GM23338 (cell line): Measurements from ENCODE around the gene USP1. TPM values are rescaled to one million over a fixed set of nuclear protein-coding genes. Genes with fewer than 3 reads are reported as not detected.

ENCODE experiments used
- ATAC-seq: fragments of 200-7000 bp; cut with Tn5 transposase; 3 replicates; pipeline ENCODE4 v1.9.1; 2020
- DNase-seq: peaks from one replicate; pipeline ENCODE4 v3.0.0-alpha.2; 2015; ENCODE audit warnings: low spot score
- H2AFZ ChIP-seq: fragments of 200-600 bp; sonication (generic); 2 replicates; pipeline ENCODE4 v1.8.0; 2016; ENCODE audit warnings: antibody characterized with exemption, mild to moderate bottlenecking, moderate library complexity
- H3F3A ChIP-seq: fragments of 200-600 bp; sonication (generic); replicated peaks from 2 replicates; pipeline ENCODE4 v1.8.0; 2017; ENCODE audit warnings: antibody characterized with exemption, mixed run types, low read depth
- H3K27ac ChIP-seq: fragments of 200-600 bp; sonication (generic); 2 replicates; pipeline ENCODE4 v1.6.1; 2016; ENCODE audit warnings: low read depth
- H3K27me3 ChIP-seq: fragments of 200-600 bp; sonication (generic); 2 replicates; pipeline ENCODE4 v1.8.0; 2016; ENCODE audit warnings: mild to moderate bottlenecking, mixed run types, moderate library complexity; ENCODE audit not compliant: insufficient read depth
- H3K36me3 ChIP-seq: fragments of 200-600 bp; sonication (generic); 2 replicates; pipeline ENCODE4 v1.8.0; 2016; ENCODE audit warnings: mild to moderate bottlenecking; ENCODE audit not compliant: insufficient read depth
- H3K4me1 ChIP-seq: fragments of 200-600 bp; sonication (generic); 2 replicates; pipeline ENCODE4 v1.8.0; 2016; ENCODE audit warnings: mild to moderate bottlenecking, moderate library complexity; ENCODE audit not compliant: insufficient read depth
- H3K4me2 ChIP-seq: fragments of 200-600 bp; sonication (generic); 2 replicates; pipeline ENCODE4 v1.7.1; 2017; ENCODE audit warnings: mixed run types
- H3K4me3 ChIP-seq: fragments of 200-600 bp; sonication (generic); 2 replicates; pipeline ENCODE4 v1.6.1; 2016; ENCODE audit warnings: mixed run types
- H3K79me2 ChIP-seq: fragments of 200-600 bp; sonication (generic); replicated peaks from 2 replicates; pipeline ENCODE4 v1.8.0; 2017; ENCODE audit warnings: mild to moderate bottlenecking; ENCODE audit not compliant: insufficient read depth
- H3K9me2 ChIP-seq: fragments of 200-600 bp; sonication (generic); 2 replicates; pipeline ENCODE4 v1.8.0; 2017; ENCODE audit not compliant: insufficient read depth
- H4K20me1 ChIP-seq: fragments of 200-600 bp; sonication (generic); replicated peaks from 2 replicates; pipeline ENCODE4 v1.8.0; 2017; ENCODE audit warnings: mild to moderate bottlenecking; ENCODE audit not compliant: insufficient read depth
- H3K27ac Mint-ChIP-seq: 2 replicates; pipeline ENCODE4 v1.8.0; 2020; ENCODE audit warnings: inconsistent platforms, mild to moderate bottlenecking, moderate library complexity, mixed read lengths
- H3K27me3 Mint-ChIP-seq: 3 replicates; pipeline ENCODE4 v1.8.0; 2022; ENCODE audit warnings: low read depth, mild to moderate bottlenecking, moderate library complexity, mixed read lengths, inconsistent platforms; ENCODE audit not compliant: insufficient read depth, poor library complexity
- H3K36me3 Mint-ChIP-seq: 3 replicates; pipeline ENCODE4 v1.8.0; 2021; ENCODE audit warnings: low read depth, mild to moderate bottlenecking, inconsistent platforms, moderate library complexity, mixed read lengths
- H3K4me1 Mint-ChIP-seq: 3 replicates; pipeline ENCODE4 v1.8.0; 2020; ENCODE audit warnings: mild to moderate bottlenecking, inconsistent platforms, mixed read lengths
- H3K4me3 Mint-ChIP-seq: 3 replicates; pipeline ENCODE4 v1.8.0; 2021; ENCODE audit warnings: moderate library complexity, mild to moderate bottlenecking, inconsistent platforms, mixed read lengths
- H3K9me3 Mint-ChIP-seq: 3 replicates; pipeline ENCODE4 v1.8.0; 2020; ENCODE audit warnings: moderate library complexity, mild to moderate bottlenecking, inconsistent platforms, mixed read lengths
- CREB1 ChIP-seq: fragments of 250-450 bp; sonication (Bioruptor Pico); IDR thresholded peaks from 2 replicates; pipeline ENCODE4 v1.5.0; 2020; ENCODE audit warnings: low read depth, mild to moderate bottlenecking, moderate library complexity
- CTCF ChIP-seq, 2 experiments: fragments of 200-600 bp in 1 of 2; sonication (generic) in 1 of 2; conservative IDR thresholded peaks; 2 replicates each; pipeline versions ENCODE4 v1.5.1 to v1.6.1; 2016 to 2017; ENCODE audit warnings: antibody characterized with exemption in 2 of 2, low read depth in 2 of 2, mild to moderate bottlenecking in 2 of 2, moderate library complexity in 1 of 2
- ETS1 ChIP-seq: IDR thresholded peaks from 2 replicates; pipeline ENCODE4 v1.6.1; 2016; ENCODE audit warnings: antibody characterized with exemption
- EZH2phosphoT487 ChIP-seq: fragments of 200-600 bp; sonication (generic); IDR thresholded peaks from one replicate; pipeline ENCODE4 v1.8.1; 2018; ENCODE audit warnings: antibody characterized with exemption; ENCODE audit not compliant: unreplicated experiment
- JUNB ChIP-seq: IDR thresholded peaks from one replicate; pipeline ENCODE4 v1.6.1; 2016; ENCODE audit warnings: antibody characterized with exemption; ENCODE audit not compliant: unreplicated experiment
- REST ChIP-seq: IDR thresholded peaks from one replicate; pipeline ENCODE4 v1.6.1; 2018; ENCODE audit warnings: antibody characterized with exemption; ENCODE audit not compliant: unreplicated experiment
- STAT1 ChIP-seq: IDR thresholded peaks from one replicate; pipeline ENCODE4 v1.6.1; 2016; ENCODE audit warnings: antibody characterized with exemption; ENCODE audit not compliant: unreplicated experiment
- ZNF331 ChIP-seq: fragments of 250-450 bp; sonication (Bioruptor Pico); IDR thresholded peaks from 2 replicates; pipeline ENCODE4 v1.5.0; 2020; ENCODE audit warnings: low read depth, mild to moderate bottlenecking, moderate library complexity
- polyA plus RNA-seq: library from polyadenylated mRNA; unstranded; fragments of >200 nt; fragmentation: Nextera tagmentation; extraction: Ambion mirVana; gene quantifications from 2 replicates; pipeline ENCODE4 v1.2.1, GENCODE V29; 2016
- total RNA-seq: library from RNA; depleted of rRNA; stranded (reverse); fragments of >200 nt; shearing (Covaris generic); gene quantifications from 2 replicates; pipeline ENCODE4 v1.2.3, GENCODE V29; 2014
- TF ChIP-seq, protein P1 (sequence below): fragments of 250-450 bp; sonication (Bioruptor Pico); IDR thresholded peaks from 2 replicates; pipeline ENCODE4 v1.5.0; 2020; ENCODE audit warnings: mild to moderate bottlenecking, moderate library complexity

USP1 gene
- total and polyA plus RNA-seq, 2 experiments from 2014 or later: 45.6 to 74.6 TPM

- Histone ChIP-seq H3K4me3 (no peak overlapping the region), H3K79me2 (no peaks in the 10 kb centered on the region), H3K36me3 (no peaks in the 10 kb centered on the region), H3K27ac (no peak overlapping the region), H4K20me1 (no peaks in the 10 kb centered on the region), H3K9me2 (peaks cover 6% of the 10 kb centered on the region; the same call in 1 of the 2 replicates), H3K27me3 (no peaks in the 10 kb centered on the region), H3K4me1 (no peaks in the 10 kb centered on the region), H3F3A (no peaks in the 10 kb centered on the region), H3K4me2 (no peak overlapping the region), H2AFZ (no peak overlapping the region)
- ATAC-seq (peak; percentile 99), DNase-seq (peak; percentile 93)
- Mint-ChIP-seq H3K36me3 (no peaks in the 10 kb centered on the region), H3K9me3 (no peaks in the 10 kb centered on the region), H3K4me3 (no peak overlapping the region), H3K27ac (no peak overlapping the region), H3K27me3 (peaks cover 4% of the 10 kb centered on the region), H3K4me1 (peaks cover under 1% of the 10 kb centered on the region; the same call in 2 of the 3 replicates)
- TF ChIP-seq ZNF331 (CRISPR knock-in tag) (no peak), CTCF (conservative IDR thresholded peaks at IDR 0.05; ENCODE audit: low read depth in 2 of 2) (peak; percentile 89 to 92), EZH2phosphoT487 (no peak)
Measured at GRCh38 chr1:62391369-62391971, 45.4 kb upstream of the USP1 start.

DNA sequence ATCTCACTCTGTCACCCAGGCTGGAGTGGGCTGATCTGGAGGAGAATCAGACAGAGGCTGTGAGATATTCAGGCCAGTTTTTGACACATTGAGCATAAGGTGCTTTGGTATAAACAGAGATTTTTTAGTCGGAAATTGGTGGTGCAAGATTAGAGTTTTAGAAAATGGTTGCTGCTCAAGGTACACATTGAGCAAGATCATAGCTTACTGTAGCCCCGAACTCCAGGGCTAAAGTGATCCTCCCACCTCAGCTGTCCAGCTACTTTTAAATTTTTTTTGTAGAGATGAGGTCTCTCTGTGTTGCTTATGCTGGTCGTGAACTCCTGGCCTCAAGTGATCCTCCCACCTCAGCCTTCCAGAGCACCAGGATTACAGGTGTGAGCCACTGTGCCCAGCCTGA, 43.9 kb upstream of the USP1 start:
- H2AFZ ChIP-seq: no peak overlapping the region
- no peak overlapping the region for H3K4me2 ChIP-seq
- DNase-seq (no peak), ATAC-seq (no peak)
- Mint-ChIP-seq H3K4me1 (peaks cover 9% of the 10 kb centered on the region), H3K27ac (no peak overlapping the region), H3K9me3 (no peaks in the 10 kb centered on the region), H3K4me3 (no peak overlapping the region), H3K27me3 (peaks cover 4% of the 10 kb centered on the region), H3K36me3 (no peaks in the 10 kb centered on the region)
- no peaks in the 10 kb centered on the region for H3F3A ChIP-seq
- 0 out of 2 replicates have a peak, but pooled peaks cover 4% of the 10 kb centered on the region for H3K9me2 ChIP-seq
- H3K27ac ChIP-seq: no peak overlapping the region
- no peaks in the 10 kb centered on the region for H3K36me3 ChIP-seq
- no peaks in the 10 kb centered on the region for H3K27me3 ChIP-seq
- no peak overlapping the region for H3K4me3 ChIP-seq
- no peaks in the 10 kb centered on the region for H3K79me2 ChIP-seq
- no peaks in the 10 kb centered on the region for H3K4me1 ChIP-seq
- H4K20me1 ChIP-seq: no peaks in the 10 kb centered on the region
- no peak for TF ChIP-seq REST
- TF ChIP-seq JUNB: no peak
- no peak for TF ChIP-seq STAT1
- TF ChIP-seq ETS1: no peak
- TF ChIP-seq, protein P1, sequence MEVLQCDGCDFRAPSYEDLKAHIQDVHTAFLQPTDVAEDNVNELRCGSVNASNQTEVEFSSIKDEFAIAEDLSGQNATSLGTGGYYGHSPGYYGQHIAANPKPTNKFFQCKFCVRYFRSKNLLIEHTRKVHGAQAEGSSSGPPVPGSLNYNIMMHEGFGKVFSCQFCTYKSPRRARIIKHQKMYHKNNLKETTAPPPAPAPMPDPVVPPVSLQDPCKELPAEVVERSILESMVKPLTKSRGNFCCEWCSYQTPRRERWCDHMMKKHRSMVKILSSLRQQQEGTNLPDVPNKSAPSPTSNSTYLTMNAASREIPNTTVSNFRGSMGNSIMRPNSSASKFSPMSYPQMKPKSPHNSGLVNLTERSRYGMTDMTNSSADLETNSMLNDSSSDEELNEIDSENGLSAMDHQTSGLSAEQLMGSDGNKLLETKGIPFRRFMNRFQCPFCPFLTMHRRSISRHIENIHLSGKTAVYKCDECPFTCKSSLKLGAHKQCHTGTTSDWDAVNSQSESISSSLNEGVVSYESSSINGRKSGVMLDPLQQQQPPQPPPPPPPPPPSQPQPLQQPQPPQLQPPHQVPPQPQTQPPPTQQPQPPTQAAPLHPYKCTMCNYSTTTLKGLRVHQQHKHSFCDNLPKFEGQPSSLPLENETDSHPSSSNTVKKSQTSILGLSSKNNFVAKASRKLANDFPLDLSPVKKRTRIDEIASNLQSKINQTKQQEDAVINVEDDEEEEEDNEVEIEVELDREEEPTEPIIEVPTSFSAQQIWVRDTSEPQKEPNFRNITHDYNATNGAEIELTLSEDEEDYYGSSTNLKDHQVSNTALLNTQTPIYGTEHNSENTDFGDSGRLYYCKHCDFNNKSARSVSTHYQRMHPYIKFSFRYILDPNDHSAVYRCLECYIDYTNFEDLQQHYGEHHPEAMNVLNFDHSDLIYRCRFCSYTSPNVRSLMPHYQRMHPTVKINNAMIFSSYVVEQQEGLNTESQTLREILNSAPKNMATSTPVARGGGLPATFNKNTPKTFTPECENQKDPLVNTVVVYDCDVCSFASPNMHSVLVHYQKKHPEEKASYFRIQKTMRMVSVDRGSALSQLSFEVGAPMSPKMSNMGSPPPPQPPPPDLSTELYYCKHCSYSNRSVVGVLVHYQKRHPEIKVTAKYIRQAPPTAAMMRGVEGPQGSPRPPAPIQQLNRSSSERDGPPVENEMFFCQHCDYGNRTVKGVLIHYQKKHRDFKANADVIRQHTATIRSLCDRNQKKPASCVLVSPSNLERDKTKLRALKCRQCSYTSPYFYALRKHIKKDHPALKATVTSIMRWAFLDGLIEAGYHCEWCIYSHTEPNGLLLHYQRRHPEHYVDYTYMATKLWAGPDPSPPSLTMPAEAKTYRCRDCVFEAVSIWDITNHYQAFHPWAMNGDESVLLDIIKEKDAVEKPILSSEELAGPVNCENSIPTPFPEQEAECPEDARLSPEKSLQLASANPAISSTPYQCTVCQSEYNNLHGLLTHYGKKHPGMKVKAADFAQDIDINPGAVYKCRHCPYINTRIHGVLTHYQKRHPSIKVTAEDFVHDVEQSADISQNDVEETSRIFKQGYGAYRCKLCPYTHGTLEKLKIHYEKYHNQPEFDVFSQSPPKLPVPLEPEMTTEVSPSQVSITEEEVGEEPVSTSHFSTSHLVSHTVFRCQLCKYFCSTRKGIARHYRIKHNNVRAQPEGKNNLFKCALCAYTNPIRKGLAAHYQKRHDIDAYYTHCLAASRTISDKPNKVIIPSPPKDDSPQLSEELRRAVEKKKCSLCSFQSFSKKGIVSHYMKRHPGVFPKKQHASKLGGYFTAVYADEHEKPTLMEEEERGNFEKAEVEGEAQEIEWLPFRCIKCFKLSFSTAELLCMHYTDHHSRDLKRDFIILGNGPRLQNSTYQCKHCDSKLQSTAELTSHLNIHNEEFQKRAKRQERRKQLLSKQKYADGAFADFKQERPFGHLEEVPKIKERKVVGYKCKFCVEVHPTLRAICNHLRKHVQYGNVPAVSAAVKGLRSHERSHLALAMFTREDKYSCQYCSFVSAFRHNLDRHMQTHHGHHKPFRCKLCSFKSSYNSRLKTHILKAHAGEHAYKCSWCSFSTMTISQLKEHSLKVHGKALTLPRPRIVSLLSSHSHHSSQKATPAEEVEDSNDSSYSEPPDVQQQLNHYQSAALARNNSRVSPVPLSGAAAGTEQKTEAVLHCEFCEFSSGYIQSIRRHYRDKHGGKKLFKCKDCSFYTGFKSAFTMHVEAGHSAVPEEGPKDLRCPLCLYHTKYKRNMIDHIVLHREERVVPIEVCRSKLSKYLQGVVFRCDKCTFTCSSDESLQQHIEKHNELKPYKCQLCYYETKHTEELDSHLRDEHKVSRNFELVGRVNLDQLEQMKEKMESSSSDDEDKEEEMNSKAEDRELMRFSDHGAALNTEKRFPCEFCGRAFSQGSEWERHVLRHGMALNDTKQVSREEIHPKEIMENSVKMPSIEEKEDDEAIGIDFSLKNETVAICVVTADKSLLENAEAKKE (CRISPR knock-in tag): no peak
- TF ChIP-seq CREB1 (CRISPR knock-in tag): no peak
